GM12878 (cell line): ENCODE results near the gene CACNA1E. TPM values are rescaled to one million over a fixed set of nuclear protein-coding genes. Genes with fewer than 3 reads are reported as not detected.

Experiments used
- ATAC-seq: fragments of 200-7000 bp; cut with Tn5 transposase; 3 replicates; pipeline ENCODE4 v1.9.1; 2020; ENCODE audit warnings: mild to moderate bottlenecking, moderate library complexity
- BruUV-seq: library from RNA; stranded (reverse); fragments of 400-500 nt; replicated peaks from 2 replicates; lab custom pipeline; 2021; lab: Mats Ljungman, UMichigan
- CTCF ChIA-PET: fragments of 300-600 bp; sonication (Branson Sonifier 250); formaldehyde crosslinking; extraction: SDS; loops from one replicate; lab custom pipeline; 2021; ENCODE audit warnings: inconsistent platforms; lab: Yijun Ruan, JAX
- POLR2A ChIA-PET: fragments of 350-600 bp; formaldehyde crosslinking; extraction: SDS; loops from one replicate; lab custom pipeline; 2021; ENCODE audit warnings: inconsistent platforms; lab: Charles Lee
- RAD21 ChIA-PET: fragments of 300-600 bp; sonication (Branson Sonifier 250); formaldehyde crosslinking; loops from one replicate; lab custom pipeline; 2023; ENCODE audit warnings: antibody characterized with exemption; ENCODE audit not compliant: unreplicated experiment; lab: Charles Lee
- SMC1A ChIA-PET: fragments of 300-600 bp; sonication (Branson Sonifier 250); formaldehyde crosslinking; loops from one replicate; lab custom pipeline; 2023; ENCODE audit not compliant: unreplicated experiment, uncharacterized antibody; lab: Charles Lee
- DNase-seq: peaks from one replicate; pipeline ENCODE4 v3.0.0-alpha.2; 2011; ENCODE audit warnings: low read depth, low spot score
- FAIRE-seq: peaks from 3 replicates; lab custom pipeline; 2011; peaks lifted over from hg19 to GRCh38; lab: Jason Lieb, UNC
- H2AFZ ChIP-seq: 2 replicates; pipeline ENCODE4 v1.6.0; 2011; ENCODE audit warnings: low read depth, low read length, control low read depth; ENCODE audit not compliant: control insufficient read depth
- H3K27ac ChIP-seq: 2 replicates; pipeline ENCODE4 v1.5.1; 2011; ENCODE audit warnings: control low read depth; ENCODE audit not compliant: control insufficient read depth, insufficient read depth
- H3K27me3 ChIP-seq, 2 experiments: replicated peaks in 1 of 2; 2 replicates each; pipeline versions ENCODE4 v1.6.0 to v1.6.1; 2011; ENCODE audit warnings: low read length in 1 of 2; ENCODE audit not compliant: control insufficient read depth in 2 of 2, insufficient read depth in 2 of 2
- H3K36me3 ChIP-seq, 2 experiments: 2 replicates each; pipeline ENCODE4 v1.5.1; 2011; ENCODE audit warnings: low read length in 1 of 2; ENCODE audit not compliant: control insufficient read depth in 2 of 2, insufficient read depth in 2 of 2
- H3K4me1 ChIP-seq: 2 replicates; pipeline ENCODE4 v1.6.1; 2011; ENCODE audit warnings: mild to moderate bottlenecking, low read length, moderate library complexity, mixed read lengths; ENCODE audit not compliant: control insufficient read depth, insufficient read depth
- H3K4me2 ChIP-seq: 2 replicates; pipeline ENCODE4 v1.6.0; 2011; ENCODE audit warnings: control low read depth; ENCODE audit not compliant: control insufficient read depth, insufficient read depth
- H3K4me3 ChIP-seq: fragments of 200-600 bp; sonication (generic); 2 replicates; pipeline ENCODE4 v1.5.1; 2016
- H3K79me2 ChIP-seq: 2 replicates; pipeline ENCODE4 v1.6.0; 2011; ENCODE audit warnings: low read length; ENCODE audit not compliant: control insufficient read depth, insufficient read depth
- H3K9ac ChIP-seq: 2 replicates; pipeline ENCODE4 v1.8.0; 2011; ENCODE audit warnings: low read length, control low read depth, mixed read lengths; ENCODE audit not compliant: control insufficient read depth, insufficient read depth
- H3K9me3 ChIP-seq: replicated peaks from 3 replicates; pipeline ENCODE4 v1.5.1; 2011; ENCODE audit warnings: mild to moderate bottlenecking, low read length; ENCODE audit not compliant: control insufficient read depth, insufficient read depth
- H4K20me1 ChIP-seq: 2 replicates; pipeline ENCODE4 v1.6.0; 2011; ENCODE audit not compliant: control insufficient read depth, insufficient read depth
- ASH2L ChIP-seq: fragments of 300-600, 200-600 bp; sonication (generic); IDR thresholded peaks from 2 replicates; pipeline ENCODE4 v1.6.1; 2017; ENCODE audit warnings: low read depth, mild to moderate bottlenecking, borderline replicate concordance
- BHLHE40 ChIP-seq, 2 experiments: fragments of 450-650 bp in 1 of 2; IDR thresholded peaks; 2 replicates each; pipeline ENCODE4 v1.6.1; 2011 to 2017; ENCODE audit warnings: low read depth in 2 of 2, borderline replicate concordance in 1 of 2, improper control_type of control experiment in 1 of 2, low read length in 1 of 2, mild to moderate bottlenecking in 1 of 2
- CBFB ChIP-seq: IDR thresholded peaks from 2 replicates; pipeline ENCODE4 v1.6.1; 2016; ENCODE audit warnings: antibody characterized with exemption, low read depth
- HDAC6 ChIP-seq: fragments of 200-600 bp; sonication (generic); IDR thresholded peaks from one replicate; pipeline ENCODE4 v1.8.0; 2017; ENCODE audit warnings: antibody characterized with exemption; ENCODE audit not compliant: unreplicated experiment
- KDM1A ChIP-seq: fragments of 200-600 bp; sonication (generic); IDR thresholded peaks from 2 replicates; pipeline ENCODE4 v1.6.1; 2016; ENCODE audit warnings: borderline replicate concordance
- NRF1 ChIP-seq: conservative IDR thresholded peaks from 2 replicates; pipeline ENCODE4 v1.6.1; 2011; ENCODE audit warnings: mild to moderate bottlenecking, low read depth, low read length, improper control_type of control experiment
- ZNF207 ChIP-seq: fragments of 450-650 bp; IDR thresholded peaks from 2 replicates; pipeline ENCODE4 v1.6.1; 2014; ENCODE audit warnings: antibody characterized with exemption, mild to moderate bottlenecking, borderline replicate concordance
- WGBS: methylation state at CpG from one replicate; pipeline ENCODE4 v1.1.6; 2016; ENCODE audit warnings: low lambda C conversion rate; ENCODE audit not compliant: insufficient replicate concordance, insufficient coverage; ENCODE audit errors: missing lambda C conversion rate; 5-methylcytosine and 5-hydroxymethylcytosine counted together
- in situ Hi-C: fragments of 300-500 bp; cut with MboI; formaldehyde crosslinking; loops from 9 replicates; pipeline ENCODE4 v1.14.3; 2018; ENCODE audit warnings: mixed read lengths
- intact Hi-C: fragments of 100-400 bp; cut with micrococcal nuclease; formaldehyde crosslinking; loops from one replicate; pipeline ENCODE4 v1.14.2; 2022; ENCODE audit not compliant: unreplicated experiment
- polyA plus RNA-seq, 11 experiments: library from polyadenylated mRNA; depleted of rRNA in 4 of 11; unstranded in 6 of 11; stranded (reverse) in 5 of 11; fragments of >200 nt; fragmentation: Nextera tagmentation in 4 of 11; fragmentation: Illumina TruSeq in 1 of 11; extraction: Ambion mirVana in 4 of 11; extraction: Trizol in 1 of 11; gene quantifications; 1 replicate in 1 of 11; 2 replicates in 10 of 11; pipeline versions ENCODE4 v1.2.1 to v1.2.3, GENCODE V29; 2011 to 2016; ENCODE audit warnings: inconsistent platforms in 2 of 11, missing spikeins in 2 of 11, low read depth in 1 of 11
- total RNA-seq, 4 experiments: library from RNA; depleted of rRNA in 3 of 4; stranded (reverse); fragments of >200 nt in 3 of 4; fragmentation: Illumina TruSeq in 1 of 4; extraction: Trizol in 1 of 4; gene quantifications; 2 replicates each; pipeline versions ENCODE4 v1.2.1 to v1.2.3, GENCODE V29; 2013 to 2021
- TF ChIP-seq, protein P1 (sequence below): fragments of 150-350 bp; IDR thresholded peaks from 2 replicates; pipeline ENCODE4 v1.6.1; 2014; ENCODE audit warnings: mild to moderate bottlenecking, low read depth, low read length
- TF ChIP-seq, protein P2 (sequence below): IDR thresholded peaks from 2 replicates; pipeline ENCODE4 v1.6.1; 2011; ENCODE audit warnings: mild to moderate bottlenecking, low read depth, low read length, moderate library complexity; ENCODE audit not compliant: insufficient replicate concordance
- TF ChIP-seq, protein P3 (sequence below): IDR thresholded peaks from 2 replicates; pipeline ENCODE4 v1.6.1; 2012; ENCODE audit warnings: improper control_type of control experiment, low read depth, low read length; ENCODE audit not compliant: insufficient replicate concordance

Gene CACNA1E
- total and polyA plus RNA-seq, 10 of the 15 experiments (the other 5 are each of a cell fraction or from before 2014, with no cell fraction given): 0.57 to 22.0 (median 8.5) TPM

DNA sequence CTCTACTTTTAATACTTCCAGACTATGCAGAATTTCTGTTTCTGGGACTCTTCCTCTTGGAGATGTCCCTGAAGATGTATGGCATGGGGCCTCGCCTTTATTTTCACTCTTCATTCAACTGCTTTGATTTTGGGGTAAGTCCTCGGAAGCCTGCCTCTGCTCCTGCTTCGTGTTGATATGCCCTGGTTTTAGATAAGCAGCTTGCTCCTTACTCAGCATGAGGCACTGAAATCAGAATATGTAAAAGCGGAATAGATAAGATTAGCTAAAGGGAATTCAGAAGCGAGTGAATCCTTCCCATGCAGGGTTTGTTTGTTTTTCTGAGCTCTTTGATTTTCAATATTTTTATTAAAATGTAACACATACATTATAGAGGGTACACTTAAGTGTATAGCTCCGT is 234.7 kb downstream of the CACNA1E start (continued):
- TF ChIP-seq, protein P1, sequence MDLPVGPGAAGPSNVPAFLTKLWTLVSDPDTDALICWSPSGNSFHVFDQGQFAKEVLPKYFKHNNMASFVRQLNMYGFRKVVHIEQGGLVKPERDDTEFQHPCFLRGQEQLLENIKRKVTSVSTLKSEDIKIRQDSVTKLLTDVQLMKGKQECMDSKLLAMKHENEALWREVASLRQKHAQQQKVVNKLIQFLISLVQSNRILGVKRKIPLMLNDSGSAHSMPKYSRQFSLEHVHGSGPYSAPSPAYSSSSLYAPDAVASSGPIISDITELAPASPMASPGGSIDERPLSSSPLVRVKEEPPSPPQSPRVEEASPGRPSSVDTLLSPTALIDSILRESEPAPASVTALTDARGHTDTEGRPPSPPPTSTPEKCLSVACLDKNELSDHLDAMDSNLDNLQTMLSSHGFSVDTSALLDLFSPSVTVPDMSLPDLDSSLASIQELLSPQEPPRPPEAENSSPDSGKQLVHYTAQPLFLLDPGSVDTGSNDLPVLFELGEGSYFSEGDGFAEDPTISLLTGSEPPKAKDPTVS: no peak
- TF ChIP-seq CBFB: no peak
- no peak for TF ChIP-seq BHLHE40 (IDR thresholded peaks at IDR 0.05; ENCODE audit: borderline replicate concordance in 1 of 2, low read depth in 2 of 2, low read length in 1 of 2)
- TF ChIP-seq NRF1: no peak
- no peak for TF ChIP-seq ZNF207
- TF ChIP-seq ASH2L: no peak
- TF ChIP-seq KDM1A: no peak
- TF ChIP-seq HDAC6: no peak
- TF ChIP-seq, protein P2, sequence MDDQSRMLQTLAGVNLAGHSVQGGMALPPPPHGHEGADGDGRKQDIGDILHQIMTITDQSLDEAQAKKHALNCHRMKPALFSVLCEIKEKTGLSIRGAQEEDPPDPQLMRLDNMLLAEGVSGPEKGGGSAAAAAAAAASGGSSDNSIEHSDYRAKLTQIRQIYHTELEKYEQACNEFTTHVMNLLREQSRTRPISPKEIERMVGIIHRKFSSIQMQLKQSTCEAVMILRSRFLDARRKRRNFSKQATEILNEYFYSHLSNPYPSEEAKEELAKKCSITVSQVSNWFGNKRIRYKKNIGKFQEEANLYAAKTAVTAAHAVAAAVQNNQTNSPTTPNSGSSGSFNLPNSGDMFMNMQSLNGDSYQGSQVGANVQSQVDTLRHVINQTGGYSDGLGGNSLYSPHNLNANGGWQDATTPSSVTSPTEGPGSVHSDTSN: no peak

DNA sequence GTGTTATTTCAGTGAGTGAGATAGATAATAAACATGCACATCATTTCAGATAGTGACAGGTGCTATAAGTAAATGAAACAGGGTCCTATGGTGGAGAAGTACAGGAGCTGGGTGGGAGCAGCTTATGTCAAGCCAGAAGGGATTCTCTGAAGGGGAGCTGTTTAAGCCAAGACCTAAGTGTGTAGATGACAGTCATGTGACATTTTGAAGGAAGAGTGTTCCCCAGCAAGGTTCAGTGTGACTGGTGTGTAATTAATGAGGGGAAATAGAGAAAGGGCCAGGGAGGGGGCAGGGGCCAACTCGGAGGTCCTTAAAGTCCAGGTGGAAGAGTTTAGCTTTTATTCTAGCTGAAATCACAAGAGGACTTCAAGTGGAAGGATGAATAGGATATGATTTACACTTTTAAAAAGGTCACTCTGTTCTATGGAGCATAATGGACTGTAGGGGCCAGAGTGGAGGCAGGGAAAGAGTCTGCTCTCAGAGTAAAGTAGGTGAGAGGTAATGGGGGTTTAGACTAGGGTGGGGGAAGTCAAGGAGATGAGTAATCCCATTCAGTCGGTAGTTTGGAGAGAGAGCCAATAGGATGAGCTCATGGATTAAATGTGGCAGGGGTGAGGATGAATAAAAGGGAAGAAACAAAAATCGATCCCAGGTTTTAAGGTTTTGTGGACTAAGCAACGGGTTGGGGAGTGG is 243.1 kb downstream of the CACNA1E start:
- no peak for FAIRE-seq
- WGBS: 32% methylated on average over 4 of the region's 4 CpGs
- no peaks in the 10 kb centered on the region for H3K4me1 ChIP-seq
- H3K4me2 ChIP-seq: no peak overlapping the region
- H4K20me1 ChIP-seq: no peaks in the 10 kb centered on the region
- ChIA-PET SMC1A (interaction anchor here (1.3 kb wide), 1 partner anchor 28 kb away, joined by 3 read pairs; no protein-coding TSS in a partner anchor), RAD21 (no interaction called here), CTCF (no interaction called here), POLR2A (no interaction called here)
- DNase-seq: no peak
- no peaks in the 10 kb centered on the region for H3K79me2 ChIP-seq
- no peak overlapping the region for H3K27ac ChIP-seq
- no peaks in the 10 kb centered on the region for H3K9me3 ChIP-seq
- H3K36me3 ChIP-seq: peaks cover 0 to 4% of the 10 kb centered on the region in 2 experiments; a peak in 3 of 4 replicates
- no peak overlapping the region for H2AFZ ChIP-seq
- no peak overlapping the region for H3K9ac ChIP-seq
- H3K4me3 ChIP-seq: no peak overlapping the region
- in situ Hi-C loops: no loop called here
- no TSS peak for BruUV-seq
- no peaks in the 10 kb centered on the region for H3K27me3 ChIP-seq
- intact Hi-C loops: no loop called here
- ATAC-seq: no peak
- TF ChIP-seq, protein P3, sequence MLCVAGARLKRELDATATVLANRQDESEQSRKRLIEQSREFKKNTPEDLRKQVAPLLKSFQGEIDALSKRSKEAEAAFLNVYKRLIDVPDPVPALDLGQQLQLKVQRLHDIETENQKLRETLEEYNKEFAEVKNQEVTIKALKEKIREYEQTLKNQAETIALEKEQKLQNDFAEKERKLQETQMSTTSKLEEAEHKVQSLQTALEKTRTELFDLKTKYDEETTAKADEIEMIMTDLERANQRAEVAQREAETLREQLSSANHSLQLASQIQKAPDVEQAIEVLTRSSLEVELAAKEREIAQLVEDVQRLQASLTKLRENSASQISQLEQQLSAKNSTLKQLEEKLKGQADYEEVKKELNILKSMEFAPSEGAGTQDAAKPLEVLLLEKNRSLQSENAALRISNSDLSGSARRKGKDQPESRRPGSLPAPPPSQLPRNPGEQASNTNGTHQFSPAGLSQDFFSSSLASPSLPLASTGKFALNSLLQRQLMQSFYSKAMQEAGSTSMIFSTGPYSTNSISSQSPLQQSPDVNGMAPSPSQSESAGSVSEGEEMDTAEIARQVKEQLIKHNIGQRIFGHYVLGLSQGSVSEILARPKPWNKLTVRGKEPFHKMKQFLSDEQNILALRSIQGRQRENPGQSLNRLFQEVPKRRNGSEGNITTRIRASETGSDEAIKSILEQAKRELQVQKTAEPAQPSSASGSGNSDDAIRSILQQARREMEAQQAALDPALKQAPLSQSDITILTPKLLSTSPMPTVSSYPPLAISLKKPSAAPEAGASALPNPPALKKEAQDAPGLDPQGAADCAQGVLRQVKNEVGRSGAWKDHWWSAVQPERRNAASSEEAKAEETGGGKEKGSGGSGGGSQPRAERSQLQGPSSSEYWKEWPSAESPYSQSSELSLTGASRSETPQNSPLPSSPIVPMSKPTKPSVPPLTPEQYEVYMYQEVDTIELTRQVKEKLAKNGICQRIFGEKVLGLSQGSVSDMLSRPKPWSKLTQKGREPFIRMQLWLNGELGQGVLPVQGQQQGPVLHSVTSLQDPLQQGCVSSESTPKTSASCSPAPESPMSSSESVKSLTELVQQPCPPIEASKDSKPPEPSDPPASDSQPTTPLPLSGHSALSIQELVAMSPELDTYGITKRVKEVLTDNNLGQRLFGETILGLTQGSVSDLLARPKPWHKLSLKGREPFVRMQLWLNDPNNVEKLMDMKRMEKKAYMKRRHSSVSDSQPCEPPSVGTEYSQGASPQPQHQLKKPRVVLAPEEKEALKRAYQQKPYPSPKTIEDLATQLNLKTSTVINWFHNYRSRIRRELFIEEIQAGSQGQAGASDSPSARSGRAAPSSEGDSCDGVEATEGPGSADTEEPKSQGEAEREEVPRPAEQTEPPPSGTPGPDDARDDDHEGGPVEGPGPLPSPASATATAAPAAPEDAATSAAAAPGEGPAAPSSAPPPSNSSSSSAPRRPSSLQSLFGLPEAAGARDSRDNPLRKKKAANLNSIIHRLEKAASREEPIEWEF: no peak
